ENCODE measurements around the gene DSPP.
"Not testable (repeated sequence)": the region's sequence is repeated elsewhere in the genome, so short reads cannot be mapped to it uniquely, and the experiment has no call there.

The DSPP gene

GRCh38 chr4:87570290-87570805 is 38.0 kb upstream of the DSPP start:
- DNase-seq (ENCODE audit: low read depth): no peak
- H3K4me3 ChIP-seq (ENCODE audit: control insufficient read depth, low read depth, low read length): no peak overlapping the region
- TF ChIP-seq CTCF (IDR thresholded peaks at IDR 0.05; ENCODE audit: control insufficient read depth, insufficient read depth, low read depth, low read length, missing control alignments): no peak

DNA sequence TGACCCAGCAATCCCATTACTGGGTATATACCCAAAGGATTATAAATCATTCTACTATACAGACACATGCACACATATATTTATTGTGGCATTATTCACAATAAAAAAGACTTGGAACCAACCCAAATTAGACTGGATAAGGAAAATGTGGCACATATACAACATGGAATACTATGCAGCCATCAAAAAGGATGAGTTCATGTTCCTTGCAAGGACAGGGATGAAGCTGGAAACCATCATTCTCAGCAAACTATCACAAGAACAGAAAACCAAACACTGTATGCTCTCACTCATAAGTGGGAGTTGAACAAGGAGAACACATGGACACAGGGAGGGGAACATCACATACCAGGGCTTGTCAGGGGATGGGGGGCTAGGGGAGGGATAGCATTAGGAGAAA is 34.0 kb upstream of the DSPP start:
- DNase-seq (ENCODE audit: low read depth); H3K4me3 ChIP-seq (ENCODE audit: control insufficient read depth, low read depth, low read length): not testable (repeated sequence)

DNA sequence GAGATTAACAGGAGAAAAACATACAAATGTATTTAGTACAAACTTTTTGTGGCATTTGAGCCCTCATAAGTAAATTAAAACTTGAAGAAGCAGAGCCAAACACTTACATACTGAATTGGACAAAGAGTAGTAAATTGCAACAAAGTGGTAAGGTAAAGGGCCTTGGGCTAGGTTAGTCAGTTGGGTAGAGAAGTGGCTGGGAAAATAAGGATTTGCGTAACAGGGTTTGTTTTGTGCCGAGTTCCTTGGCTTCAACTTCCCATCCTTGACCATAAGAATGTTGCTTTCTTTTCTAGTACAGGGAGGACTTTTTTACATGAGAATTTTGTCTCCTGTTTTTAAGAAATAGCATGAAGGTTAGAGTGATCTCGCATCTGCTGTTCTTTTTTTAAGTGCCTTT is 33.3 kb upstream of the DSPP start:
- no peak for DNase-seq (ENCODE audit: low read depth)
- H3K4me3 ChIP-seq (ENCODE audit: control insufficient read depth, low read depth, low read length): no peak overlapping the region
- TF ChIP-seq CTCF (IDR thresholded peaks at IDR 0.05; ENCODE audit: control insufficient read depth, insufficient read depth, low read depth, low read length, missing control alignments): no peak

GRCh38 chr4:87575408-87575807 is 32.9 kb upstream of the DSPP start:
- no peak for TF ChIP-seq CTCF (IDR thresholded peaks at IDR 0.05; ENCODE audit: control insufficient read depth, insufficient read depth, low read depth, low read length, missing control alignments)
- DNase-seq (ENCODE audit: low read depth): no peak

GRCh38 chr4:87575983-87576382 is 32.3 kb upstream of the DSPP start:
- no peak for TF ChIP-seq CTCF (IDR thresholded peaks at IDR 0.05; ENCODE audit: control insufficient read depth, insufficient read depth, low read depth, low read length, missing control alignments)
- no peak for DNase-seq (ENCODE audit: low read depth)
- H3K4me3 ChIP-seq (ENCODE audit: control insufficient read depth, low read depth, low read length): no peak overlapping the region

More at GRCh38 chr4:87575408-87575807, 32.9 kb upstream of the DSPP start:
- no peak overlapping the region for H3K4me3 ChIP-seq (ENCODE audit: control insufficient read depth, low read depth, low read length)

DNA sequence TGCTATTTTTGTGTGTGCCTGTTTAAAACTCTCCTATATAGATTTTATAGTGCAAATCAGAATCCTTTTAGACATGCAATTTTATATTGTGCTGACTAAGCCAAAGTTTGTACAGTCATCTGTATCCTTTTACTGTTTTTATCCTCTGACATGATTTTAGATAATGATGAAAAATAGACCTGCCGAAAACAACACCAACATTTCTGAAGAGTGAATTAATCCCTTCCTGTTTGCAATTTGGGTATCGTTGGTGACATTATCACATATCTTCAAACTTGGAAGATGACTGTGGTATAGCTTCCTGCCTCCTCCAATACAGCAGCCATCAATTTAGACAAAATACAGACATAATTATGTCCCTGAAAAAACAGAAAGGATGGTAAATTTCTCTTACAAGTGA is 28.9 kb upstream of the DSPP start:
- no peak for DNase-seq (ENCODE audit: low read depth)
- no peak overlapping the region for H3K4me3 ChIP-seq (ENCODE audit: control insufficient read depth, low read depth, low read length)
- TF ChIP-seq CTCF (IDR thresholded peaks at IDR 0.05; ENCODE audit: control insufficient read depth, insufficient read depth, low read depth, low read length, missing control alignments): no peak

GRCh38 chr4:87580057-87580456 is 28.3 kb upstream of the DSPP start:
- TF ChIP-seq CTCF (IDR thresholded peaks at IDR 0.05; ENCODE audit: control insufficient read depth, insufficient read depth, low read depth, low read length, missing control alignments): no peak

More at GRCh38 chr4:87580057-87580456, 28.3 kb upstream of the DSPP start:
- H3K4me3 ChIP-seq (ENCODE audit: control insufficient read depth, low read depth, low read length): no peak overlapping the region
- no peak for DNase-seq (ENCODE audit: low read depth)
